Neuron (in vitro differentiated cells): Measurements from ENCODE around the gene LDB1.

ENCODE experiments used
- H2AFZ ChIP-seq: one replicate; pipeline ENCODE4 v1.6.1; 2013; ENCODE audit warnings: low read depth, mild to moderate bottlenecking, inconsistent platforms, low read length, moderate library complexity
- H3K27me3 ChIP-seq: one replicate; pipeline ENCODE4 v1.6.1; 2013; ENCODE audit warnings: low read length; ENCODE audit not compliant: insufficient read depth
- H3K36me3 ChIP-seq: one replicate; pipeline ENCODE4 v1.6.1; 2013; ENCODE audit warnings: low read length; ENCODE audit not compliant: insufficient read depth
- H3K4me1 ChIP-seq: one replicate; pipeline ENCODE4 v1.6.1; 2013; ENCODE audit warnings: low read length; ENCODE audit not compliant: insufficient read depth
- H3K4me3 ChIP-seq: 2 replicates; pipeline ENCODE4 v1.5.1; 2013; ENCODE audit warnings: mild to moderate bottlenecking, low read length, moderate library complexity
- H3K9me3 ChIP-seq: one replicate; pipeline ENCODE4 v1.6.1; 2013; ENCODE audit warnings: low read length

Gene LDB1

DNA sequence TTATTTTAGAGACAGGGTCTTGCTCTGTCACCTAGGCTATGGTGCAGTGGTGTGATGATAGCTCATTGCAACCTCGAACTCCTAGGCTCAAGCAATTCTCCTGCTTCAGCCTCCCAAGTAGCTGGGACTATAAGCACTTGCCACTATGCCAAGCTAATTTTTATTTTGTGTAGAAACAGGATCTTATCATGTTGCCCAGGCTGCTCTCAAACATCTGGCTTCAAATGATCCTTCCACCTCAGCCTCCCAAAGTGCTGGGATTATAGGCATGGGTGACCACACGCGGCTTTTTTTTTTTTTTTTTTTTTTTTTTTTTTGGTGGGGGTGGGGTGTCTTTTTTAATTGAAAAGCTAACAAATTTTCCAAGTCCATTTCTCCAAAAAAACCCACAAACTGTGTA, 36.6 kb downstream of the LDB1 start:
- Histone ChIP-seq H2AFZ (no peak overlapping the region), H3K27me3 (no peaks in the 10 kb centered on the region), H3K36me3 (no peaks in the 10 kb centered on the region), H3K9me3 (peaks cover 2% of the 10 kb centered on the region), H3K4me3 (no peak overlapping the region), H3K4me1 (no peaks in the 10 kb centered on the region)

DNA sequence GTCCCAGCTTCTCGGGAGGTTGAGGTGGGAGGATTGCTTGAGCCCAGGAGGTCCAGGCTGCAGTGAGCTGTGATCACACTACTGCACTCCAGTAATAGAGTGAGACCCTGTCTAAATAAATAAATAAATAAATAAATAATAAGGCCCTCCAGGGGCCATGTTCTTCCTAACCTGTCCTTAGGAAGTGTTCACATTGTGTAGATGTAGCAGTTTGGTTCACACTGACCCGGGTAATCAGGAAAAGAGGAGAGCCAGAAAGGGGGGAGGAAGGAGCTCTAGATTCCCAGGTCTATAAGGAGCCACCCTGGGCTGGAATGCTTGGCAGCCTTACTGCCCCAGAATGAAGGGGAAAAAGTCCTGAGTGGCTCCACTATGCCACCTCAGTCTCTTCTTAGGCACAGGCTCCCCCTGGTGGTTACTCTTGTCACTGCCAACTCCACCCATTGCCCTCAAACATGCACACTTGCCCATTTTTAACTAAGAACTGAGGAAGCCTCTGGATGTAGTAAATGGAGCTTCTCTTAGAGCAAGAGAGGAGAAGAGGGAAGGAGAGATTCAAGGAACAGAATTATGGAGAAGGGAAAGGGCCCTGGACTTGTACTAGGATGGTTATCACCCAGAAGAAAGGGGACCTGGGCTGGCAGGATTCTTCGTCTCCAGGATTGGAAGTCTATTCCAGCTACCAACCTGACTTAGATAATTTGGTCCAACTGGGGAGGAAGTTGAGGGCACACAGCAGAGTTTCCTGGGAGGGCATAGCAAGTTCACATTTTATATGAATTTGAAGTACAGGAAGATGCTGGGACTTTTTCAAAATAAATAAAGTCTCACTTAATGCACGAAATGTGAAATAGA, 47.3 kb downstream of the LDB1 start:
- H3K27me3 ChIP-seq, result no peaks in the 10 kb centered on the region
- H3K36me3 ChIP-seq, result no peaks in the 10 kb centered on the region
- no peaks in the 10 kb centered on the region for H3K9me3 ChIP-seq
- H3K4me1 ChIP-seq, result no peaks in the 10 kb centered on the region
- no peak overlapping the region for H3K4me3 ChIP-seq
- H2AFZ ChIP-seq, result no peak overlapping the region

DNA sequence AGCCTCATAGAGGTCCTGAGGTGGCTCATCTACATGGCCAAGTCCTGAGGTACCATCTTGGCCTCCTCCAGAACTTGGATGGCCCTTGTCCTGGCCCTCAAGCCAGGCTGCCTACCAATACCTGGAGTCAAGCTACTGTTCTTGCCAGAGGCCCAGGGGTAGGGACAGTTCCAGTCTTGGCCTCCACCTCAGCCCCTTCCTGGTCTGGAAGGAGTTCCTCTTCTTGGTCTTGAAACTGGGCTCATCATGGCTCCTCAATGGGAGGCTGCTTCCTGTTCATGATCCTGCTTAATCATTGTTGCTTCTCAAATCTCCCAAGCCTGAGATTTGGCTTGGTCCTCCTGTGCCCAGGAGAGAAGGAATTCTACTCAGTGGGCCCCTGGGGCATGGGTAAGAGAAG, 51.1 kb downstream of the LDB1 start:
- Histone ChIP-seq H3K36me3 (no peaks in the 10 kb centered on the region), H2AFZ (no peak overlapping the region), H3K9me3 (no peaks in the 10 kb centered on the region), H3K27me3 (no peaks in the 10 kb centered on the region), H3K4me3 (no peak overlapping the region), H3K4me1 (peaks cover 9% of the 10 kb centered on the region)

DNA sequence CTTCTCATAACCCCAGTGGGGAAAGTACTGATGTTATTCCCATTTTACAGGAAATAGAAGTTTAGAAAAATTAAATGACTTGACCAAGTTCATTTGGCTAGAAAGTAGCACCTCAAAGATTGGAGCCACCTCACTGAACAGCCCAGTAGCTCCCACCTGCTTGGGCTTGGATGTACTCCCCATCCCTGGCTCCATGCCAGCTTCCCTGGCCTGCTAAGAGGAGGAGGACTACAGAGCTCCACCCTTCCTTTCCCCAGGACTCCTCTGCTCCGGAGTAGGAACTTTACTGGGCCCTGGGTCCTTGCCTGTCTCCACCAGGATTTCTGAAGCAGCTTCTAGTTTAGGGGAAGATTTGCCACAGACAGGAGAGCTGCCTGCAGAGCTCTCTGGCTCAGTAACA, 52.0 kb downstream of the LDB1 start:
- Histone ChIP-seq H2AFZ (no peak overlapping the region), H3K9me3 (no peaks in the 10 kb centered on the region), H3K27me3 (no peaks in the 10 kb centered on the region), H3K4me3 (no peak overlapping the region), H3K36me3 (no peaks in the 10 kb centered on the region), H3K4me1 (peaks cover 9% of the 10 kb centered on the region)

DNA sequence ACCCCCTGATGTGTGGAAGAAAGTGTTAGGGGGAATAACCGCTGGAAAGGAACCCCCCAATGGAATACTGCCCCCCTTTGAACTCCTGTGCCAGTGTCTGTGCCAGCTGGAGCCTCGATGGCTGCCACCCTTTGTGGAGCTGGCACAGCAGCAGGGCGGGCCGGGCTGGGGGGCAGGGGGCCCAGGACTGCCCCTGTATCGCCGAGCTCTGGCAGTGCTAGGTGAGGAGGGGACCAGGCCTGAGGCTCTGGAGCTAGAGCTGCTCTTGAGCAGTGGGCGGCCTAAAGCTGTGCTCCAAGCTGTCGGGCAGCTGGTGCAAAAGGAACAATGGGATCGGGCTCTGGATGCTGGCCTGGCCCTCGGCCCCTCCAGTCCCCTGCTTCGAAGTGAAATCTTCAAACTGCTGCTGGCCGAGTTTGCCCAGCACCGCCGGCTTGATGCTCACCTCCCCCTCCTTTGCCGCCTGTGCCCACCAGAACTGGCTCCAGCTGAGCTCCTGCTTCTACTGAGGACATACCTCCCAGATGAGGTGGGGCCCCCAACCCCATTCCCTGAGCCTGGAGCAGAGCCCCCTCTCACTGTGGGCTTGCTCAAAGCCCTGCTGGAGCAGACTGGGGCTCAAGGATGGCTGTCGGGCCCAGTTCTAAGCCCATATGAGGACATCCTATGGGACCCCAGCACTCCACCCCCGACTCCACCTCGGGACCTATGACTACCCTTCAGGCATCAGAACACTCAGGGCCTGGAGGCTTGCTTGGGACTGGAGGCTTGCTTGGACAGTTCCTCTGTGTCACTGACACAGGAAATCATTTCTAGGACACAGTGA, 52.9 kb downstream of the LDB1 start:
- Histone ChIP-seq H3K9me3 (no peaks in the 10 kb centered on the region), H3K36me3 (no peaks in the 10 kb centered on the region), H3K4me3 (no peak overlapping the region), H2AFZ (no peak overlapping the region), H3K27me3 (peaks cover 2% of the 10 kb centered on the region), H3K4me1 (peaks cover 9% of the 10 kb centered on the region)

DNA sequence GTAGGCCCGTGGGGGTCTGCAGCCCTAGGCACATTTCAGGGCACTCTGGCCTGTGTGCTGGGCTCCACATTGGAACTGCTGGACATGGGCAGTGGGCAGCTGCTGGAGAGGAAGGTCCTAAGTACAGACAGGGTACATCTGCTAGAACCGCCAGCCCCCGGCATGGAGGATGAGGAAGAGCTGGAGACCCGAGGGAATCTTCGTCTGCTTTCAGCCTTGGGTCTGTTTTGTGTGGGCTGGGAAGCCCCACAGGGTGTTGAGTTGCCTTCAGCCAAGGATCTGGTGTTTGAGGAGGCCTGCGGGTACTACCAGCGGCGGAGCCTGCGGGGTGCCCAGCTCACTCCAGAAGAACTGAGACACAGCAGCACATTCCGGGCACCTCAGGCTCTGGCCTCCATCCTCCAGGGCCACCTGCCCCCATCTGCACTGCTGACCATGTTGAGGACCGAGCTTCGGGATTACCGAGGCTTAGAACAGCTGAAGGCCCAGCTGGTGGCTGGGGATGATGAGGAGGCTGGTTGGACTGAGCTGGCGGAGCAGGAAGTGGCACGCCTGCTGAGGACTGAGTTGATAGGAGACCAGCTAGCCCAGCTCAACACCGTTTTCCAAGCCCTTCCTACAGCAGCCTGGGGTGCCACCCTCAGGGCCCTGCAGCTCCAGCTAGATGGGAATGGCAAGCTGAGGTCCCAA, 53.6 kb downstream of the LDB1 start:
- Histone ChIP-seq H3K36me3 (no peaks in the 10 kb centered on the region), H3K4me3 (peak overlapping the region; percentile 75), H3K4me1 (peaks cover 9% of the 10 kb centered on the region), H3K9me3 (no peaks in the 10 kb centered on the region), H2AFZ (no peak overlapping the region), H3K27me3 (peaks cover 2% of the 10 kb centered on the region)

DNA sequence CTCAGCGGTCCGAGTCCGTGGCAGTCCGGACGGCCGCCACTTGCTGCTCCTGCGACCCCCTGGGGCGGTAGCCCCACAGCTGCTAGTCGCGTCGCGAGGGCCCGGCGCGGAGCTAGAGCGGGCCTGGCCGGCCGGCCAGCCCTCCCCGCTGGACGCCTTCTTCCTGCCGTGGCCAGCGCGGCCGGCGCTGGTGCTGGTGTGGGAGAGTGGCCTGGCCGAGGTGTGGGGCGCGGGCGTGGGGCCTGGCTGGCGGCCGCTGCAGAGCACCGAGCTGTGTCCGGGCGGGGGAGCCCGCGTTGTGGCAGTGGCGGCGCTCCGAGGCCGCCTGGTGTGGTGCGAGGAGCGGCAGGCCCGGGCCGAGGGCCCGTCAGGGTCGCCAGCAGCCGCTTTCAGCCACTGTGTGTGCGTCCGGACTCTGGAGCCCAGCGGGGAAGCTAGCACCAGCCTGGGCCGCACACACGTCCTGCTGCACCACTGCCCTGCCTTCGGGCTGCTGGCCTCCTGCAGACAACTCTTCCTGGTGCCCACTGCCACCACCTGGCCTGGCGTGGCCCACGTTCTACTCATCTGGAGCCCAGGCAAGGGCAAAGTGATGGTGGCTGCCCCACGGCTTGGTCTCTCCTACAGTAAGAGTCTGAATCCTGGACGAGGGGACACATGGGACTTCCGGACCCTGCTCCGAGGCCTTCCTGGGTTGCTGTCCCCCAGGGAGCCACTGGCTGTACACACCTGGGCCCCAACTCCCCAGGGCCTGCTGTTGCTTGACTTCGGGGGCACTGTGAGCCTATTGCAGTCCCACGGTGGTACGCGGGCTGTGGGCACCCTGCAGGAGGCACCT, 54.4 kb downstream of the LDB1 start:
- Histone ChIP-seq H3K4me3 (peak overlapping the region; percentile 75), H3K4me1 (peaks cover 9% of the 10 kb centered on the region), H2AFZ (peak overlapping the region; percentile 95), H3K9me3 (no peaks in the 10 kb centered on the region), H3K27me3 (peaks cover 2% of the 10 kb centered on the region), H3K36me3 (no peaks in the 10 kb centered on the region)

DNA sequence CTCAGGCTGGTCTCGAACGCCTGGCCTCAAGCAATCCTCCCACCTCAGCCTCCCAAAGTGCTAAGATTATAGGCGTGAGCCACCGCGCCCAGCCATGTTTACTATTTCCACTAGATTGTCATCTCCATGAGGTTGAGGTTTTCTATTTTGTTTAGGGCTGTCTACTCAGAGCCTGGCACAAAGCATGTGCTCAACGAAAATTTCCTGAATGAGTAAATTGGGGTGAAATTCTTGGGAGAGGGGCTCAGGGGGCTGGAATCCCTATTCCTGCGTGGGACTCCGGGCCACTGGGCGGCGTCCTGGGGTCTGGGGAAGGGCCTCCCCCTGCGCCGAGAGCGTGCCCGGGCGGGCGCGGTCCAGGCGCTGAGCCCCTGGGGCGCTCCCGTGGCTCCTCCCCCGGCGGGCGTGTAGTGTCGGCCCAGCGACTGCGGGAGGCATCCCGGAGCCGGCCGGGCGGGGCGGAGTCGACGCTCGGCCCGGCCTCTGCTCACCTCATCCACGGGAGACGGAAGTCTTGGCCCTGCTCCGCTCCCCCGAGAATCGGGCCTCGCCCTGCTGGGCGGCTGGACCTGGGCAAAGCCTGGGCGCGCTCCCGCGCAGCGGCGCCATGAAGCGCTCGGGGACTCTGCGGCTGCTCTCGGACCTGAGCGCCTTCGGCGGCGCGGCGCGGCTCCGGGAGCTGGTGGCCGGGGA, 55.2 kb downstream of the LDB1 start, which contains the start of gene HPS6:
Gene HPS6, plus strand, starts transcription at position 482 of the 693 bp plus-strand sequence. Its CDS starts 126 bp downstream, at position 608.
- Histone ChIP-seq H3K36me3 (no peaks in the 10 kb centered on the region), H3K4me1 (peaks cover 9% of the 10 kb centered on the region), H3K27me3 (peaks cover 2% of the 10 kb centered on the region), H3K4me3 (peak within 1 kb of the TSS; percentile 75), H2AFZ (peak within 1 kb of the TSS; percentile 95), H3K9me3 (no peaks in the 10 kb centered on the region)

DNA sequence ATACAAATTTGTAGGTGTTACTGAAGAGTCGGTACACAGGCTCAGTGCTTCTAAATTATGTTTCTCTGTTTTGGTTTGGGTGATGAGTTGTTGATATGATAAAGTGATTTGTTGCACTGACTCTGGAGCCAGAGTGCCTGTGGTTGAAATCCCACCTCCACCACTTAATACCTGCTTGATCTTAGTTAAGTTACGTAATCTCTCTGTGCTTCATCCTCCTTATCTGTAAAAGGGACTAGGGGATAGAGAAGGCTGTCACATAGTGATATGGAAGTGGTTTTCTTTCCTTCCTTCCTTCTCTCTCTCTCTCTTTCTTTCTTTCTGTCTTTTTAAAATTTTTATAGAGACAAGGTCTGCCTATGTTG, 55.7 kb downstream of the LDB1 start:
- Histone ChIP-seq H3K4me3 (peak overlapping the region; percentile 75), H2AFZ (peak overlapping the region; percentile 95), H3K4me1 (peaks cover 9% of the 10 kb centered on the region), H3K9me3 (no peaks in the 10 kb centered on the region), H3K36me3 (no peaks in the 10 kb centered on the region), H3K27me3 (peaks cover 2% of the 10 kb centered on the region)

DNA sequence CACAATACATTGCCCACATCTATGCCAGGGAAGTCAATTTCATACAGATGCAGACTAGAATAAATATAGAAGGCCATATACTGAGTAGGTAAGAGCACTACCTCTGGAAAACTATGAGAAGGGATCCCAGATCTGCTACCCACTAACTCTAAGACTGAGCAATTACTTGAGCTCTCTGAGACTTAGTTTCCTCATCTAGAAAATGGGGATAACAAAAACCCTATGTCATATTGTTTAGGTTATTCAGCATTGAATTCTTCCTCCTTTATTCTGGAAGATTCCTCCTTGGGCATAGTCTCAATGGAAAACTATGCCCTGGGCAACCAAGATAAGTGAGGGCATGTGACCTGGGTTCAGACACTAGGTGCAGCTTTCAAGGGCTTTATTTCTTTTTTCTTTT, 60.2 kb downstream of the LDB1 start:
- no peaks in the 10 kb centered on the region for H3K36me3 ChIP-seq

More for the DNA sequence above, 60.2 kb downstream of the LDB1 start:
- peaks cover 2% of the 10 kb centered on the region for H3K27me3 ChIP-seq
- no peak overlapping the region for H2AFZ ChIP-seq
- no peaks in the 10 kb centered on the region for H3K9me3 ChIP-seq
- H3K4me3 ChIP-seq, result no peak overlapping the region
- H3K4me1 ChIP-seq, result peaks cover 5% of the 10 kb centered on the region
